RPMI8226 (cell line): ENCODE results near the gene RASAL1.

Experiments
- DNase-seq: peaks from one replicate; pipeline ENCODE4 v3.0.0-alpha.2; 2015

Gene RASAL1

GRCh38 chr12:113115455-113116126, 20.0 kb downstream of the RASAL1 start:
- DNase-seq = no peak

GRCh38 chr12:113114447-113115178, 20.9 kb downstream of the RASAL1 start:
- DNase-seq = no peak

GRCh38 chr12:113113397-113113796, 22.2 kb downstream of the RASAL1 start:
- no peak for DNase-seq

GRCh38 chr12:113112043-113112899, 23.3 kb downstream of the RASAL1 start:
- no peak for DNase-seq

- DNase-seq = no peak
Observed at GRCh38 chr12:113111247-113111646, 24.3 kb downstream of the RASAL1 start.

GRCh38 chr12:113109872-113110599, 25.5 kb downstream of the RASAL1 start:
- no peak for DNase-seq

- no peak for DNase-seq
Observed at GRCh38 chr12:113109360-113109759, 26.2 kb downstream of the RASAL1 start.

- DNase-seq = no peak
Observed at GRCh38 chr12:113108308-113108707, 27.3 kb downstream of the RASAL1 start.

- DNase-seq = no peak
Observed at GRCh38 chr12:113106361-113106760, 29.2 kb downstream of the RASAL1 start.

GRCh38 chr12:113105606-113106271, 29.8 kb downstream of the RASAL1 start:
- DNase-seq = no peak

- DNase-seq = no peak
Observed at GRCh38 chr12:113104953-113105510, 30.5 kb downstream of the RASAL1 start.

- peak; percentile 46 for DNase-seq
Observed at GRCh38 chr12:113103756-113104450, 31.7 kb downstream of the RASAL1 start.

GRCh38 chr12:113102811-113103210, 32.8 kb downstream of the RASAL1 start:
- no peak for DNase-seq

GRCh38 chr12:113101751-113102150, 33.8 kb downstream of the RASAL1 start:
- DNase-seq = no peak

GRCh38 chr12:113099764-113100163, 35.8 kb downstream of the RASAL1 start:
- no peak for DNase-seq

GRCh38 chr12:113099364-113099763, 36.2 kb downstream of the RASAL1 start:
- DNase-seq = no peak

GRCh38 chr12:113098441-113099028, 37.0 kb downstream of the RASAL1 start:
- DNase-seq = peak; percentile 87

GRCh38 chr12:113097716-113098440, 37.7 kb downstream of the RASAL1 start:
- DNase-seq = peak; percentile 42

- DNase-seq = no peak
Observed at GRCh38 chr12:113096675-113097461, 38.7 kb downstream of the RASAL1 start.
